GM12864 (cell line): Measurements from ENCODE around the gene METRN.

Experiments used
- DNase-seq: peaks from one replicate; pipeline ENCODE4 v3.0.0-alpha.2; 2011; ENCODE audit warnings: low read depth
- H3K4me3 ChIP-seq: 2 replicates; pipeline ENCODE4 v1.5.1; 2011; ENCODE audit warnings: mild to moderate bottlenecking, low read depth, low read length, control low read depth
- TF ChIP-seq, protein P1 (sequence below): IDR thresholded peaks from 2 replicates; pipeline ENCODE4 v1.5.1; 2011; ENCODE audit warnings: low read depth, mild to moderate bottlenecking, moderate library complexity, low read length, control low read depth, inconsistent platforms; ENCODE audit errors: missing control alignments

METRN gene

DNA sequence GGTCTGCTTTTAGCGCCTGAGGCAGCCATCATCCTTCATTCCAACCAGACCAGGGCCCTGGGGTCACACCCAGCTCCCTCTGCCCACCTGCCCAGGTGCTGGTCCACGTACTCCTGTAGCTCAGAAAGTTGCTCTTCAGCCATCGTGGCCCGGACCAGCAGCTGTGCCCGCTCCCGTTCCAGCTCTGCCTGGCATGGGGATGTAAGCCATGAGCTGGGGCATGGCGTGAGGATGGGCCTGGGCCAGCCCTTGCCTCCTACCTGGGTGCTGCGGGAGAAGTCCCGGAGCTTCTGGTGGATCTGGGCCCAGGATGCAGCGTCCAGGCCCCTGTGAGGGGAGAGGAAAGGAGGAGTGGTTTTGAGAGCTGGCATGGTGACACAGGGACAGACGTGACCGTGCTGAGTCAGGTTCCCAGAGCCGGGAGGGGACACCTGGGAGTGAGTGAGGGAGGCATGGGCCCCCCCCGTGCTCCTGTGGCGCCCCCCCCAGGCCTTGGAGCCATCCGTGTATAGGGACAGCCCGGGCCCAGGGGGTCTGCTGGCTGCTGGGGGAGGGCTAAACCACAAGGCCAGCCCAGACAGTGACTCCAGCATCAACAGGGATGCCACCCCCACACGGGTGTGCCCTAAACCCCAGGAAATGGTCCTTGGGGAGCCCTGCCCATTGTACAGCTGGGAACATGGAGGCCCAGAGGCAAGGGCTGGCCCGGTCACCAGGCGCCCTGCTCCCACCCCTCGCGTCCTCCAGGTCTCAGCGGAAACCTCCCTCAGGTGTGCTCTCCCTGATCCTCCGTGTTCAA lies 8.1 kb downstream of the METRN start:
- no peak for DNase-seq
- TF ChIP-seq, protein P1, sequence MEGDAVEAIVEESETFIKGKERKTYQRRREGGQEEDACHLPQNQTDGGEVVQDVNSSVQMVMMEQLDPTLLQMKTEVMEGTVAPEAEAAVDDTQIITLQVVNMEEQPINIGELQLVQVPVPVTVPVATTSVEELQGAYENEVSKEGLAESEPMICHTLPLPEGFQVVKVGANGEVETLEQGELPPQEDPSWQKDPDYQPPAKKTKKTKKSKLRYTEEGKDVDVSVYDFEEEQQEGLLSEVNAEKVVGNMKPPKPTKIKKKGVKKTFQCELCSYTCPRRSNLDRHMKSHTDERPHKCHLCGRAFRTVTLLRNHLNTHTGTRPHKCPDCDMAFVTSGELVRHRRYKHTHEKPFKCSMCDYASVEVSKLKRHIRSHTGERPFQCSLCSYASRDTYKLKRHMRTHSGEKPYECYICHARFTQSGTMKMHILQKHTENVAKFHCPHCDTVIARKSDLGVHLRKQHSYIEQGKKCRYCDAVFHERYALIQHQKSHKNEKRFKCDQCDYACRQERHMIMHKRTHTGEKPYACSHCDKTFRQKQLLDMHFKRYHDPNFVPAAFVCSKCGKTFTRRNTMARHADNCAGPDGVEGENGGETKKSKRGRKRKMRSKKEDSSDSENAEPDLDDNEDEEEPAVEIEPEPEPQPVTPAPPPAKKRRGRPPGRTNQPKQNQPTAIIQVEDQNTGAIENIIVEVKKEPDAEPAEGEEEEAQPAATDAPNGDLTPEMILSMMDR = no peak
- no peak overlapping the region for H3K4me3 ChIP-seq

DNA sequence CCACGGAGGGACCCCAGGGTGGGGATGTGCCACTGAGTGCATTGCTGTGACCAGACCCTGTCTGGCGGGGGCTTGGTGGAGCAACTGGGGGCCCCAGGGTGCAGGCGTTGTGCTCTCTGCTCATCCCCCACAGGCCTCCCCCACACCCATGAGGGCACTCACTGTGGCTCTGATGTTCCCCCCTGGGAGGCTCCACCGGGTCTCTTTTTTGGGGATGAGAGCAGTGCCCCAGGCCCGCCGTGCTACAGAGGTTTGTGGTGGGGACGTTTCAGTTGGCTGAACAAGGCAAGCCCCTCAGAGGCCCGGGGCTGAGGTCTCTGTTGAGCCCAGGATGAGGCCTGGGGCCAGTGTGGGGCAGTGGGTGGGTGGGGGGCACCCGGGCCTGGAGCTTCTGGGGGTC lies 8.8 kb downstream of the METRN start:
- DNase-seq = no peak
- TF ChIP-seq, protein P1 = no peak
- no peak overlapping the region for H3K4me3 ChIP-seq

DNA sequence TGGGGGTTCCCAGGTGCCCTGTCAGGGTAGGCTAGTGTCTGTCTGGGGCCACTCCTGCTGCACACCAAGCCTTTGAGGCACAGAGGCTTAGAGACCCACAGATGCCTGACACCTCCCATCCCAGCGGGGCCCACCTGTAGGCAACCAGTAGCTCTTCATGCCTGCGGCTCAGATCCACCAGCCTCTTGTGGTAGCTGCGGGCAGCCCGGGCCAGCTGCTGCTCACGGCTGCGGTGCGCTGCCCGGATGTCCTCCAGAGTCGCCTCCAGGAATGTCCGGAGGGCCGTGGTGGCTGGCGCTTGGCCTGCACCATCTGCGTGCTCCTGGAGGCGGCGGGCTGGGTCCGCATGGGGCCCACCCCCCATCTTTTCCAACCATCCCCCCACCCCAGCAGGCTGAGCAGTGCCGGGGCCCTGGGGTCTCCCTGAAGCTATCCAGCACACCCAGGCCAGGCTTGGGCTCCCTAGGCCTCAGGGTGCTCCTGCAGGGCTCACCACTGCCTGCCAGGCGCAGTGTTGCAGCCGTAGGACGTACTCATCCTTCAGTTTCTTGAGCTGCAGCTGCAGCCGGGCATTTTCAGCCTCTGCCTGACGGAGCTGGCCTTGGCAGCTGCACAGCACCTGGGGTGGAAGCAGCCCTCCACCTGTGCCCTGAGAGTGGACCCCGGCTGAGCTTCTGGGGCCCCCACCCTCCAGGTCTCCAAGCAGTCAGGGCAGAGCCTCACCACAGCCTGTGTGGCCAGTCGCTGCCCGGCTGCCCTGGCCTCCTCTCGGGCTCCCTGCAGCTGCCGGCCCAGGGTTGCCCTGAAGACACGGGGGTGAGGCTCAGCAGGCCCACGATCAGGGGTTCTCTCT lies 9.5 kb downstream of the METRN start:
- H3K4me3 ChIP-seq = no peak overlapping the region
- DNase-seq = no peak
- TF ChIP-seq, protein P1 = no peak

DNA sequence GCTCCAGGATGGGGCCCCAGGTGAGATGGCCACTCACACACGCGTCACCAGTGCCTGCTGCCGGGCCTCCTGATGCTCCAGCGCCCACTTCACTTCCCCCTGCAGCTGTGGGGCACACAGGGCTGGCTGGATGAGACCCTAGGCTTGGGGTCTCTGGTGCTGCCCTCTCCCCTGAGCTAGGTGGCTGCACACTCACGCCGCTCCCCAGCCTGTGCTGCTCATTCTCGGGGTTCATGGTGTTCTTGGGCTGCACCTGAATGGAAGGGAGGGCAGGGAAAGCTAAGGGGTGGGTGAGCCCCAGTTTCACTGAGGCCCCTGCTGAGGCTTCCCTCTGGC lies 10.1 kb downstream of the METRN start:
- no peak for DNase-seq
- H3K4me3 ChIP-seq = no peak overlapping the region
- TF ChIP-seq, protein P1 = no peak

- no peak for DNase-seq
- H3K4me3 ChIP-seq = no peak overlapping the region
- TF ChIP-seq, protein P1 = no peak
These were observed 10.7 kb downstream of the METRN start for GRCh38 chr16:725463-726187.

GRCh38 chr16:726188-726437 lies 11.2 kb downstream of the METRN start:
- H3K4me3 ChIP-seq = no peak overlapping the region; the same call in none of the 2 replicates
- DNase-seq = no peak

More at GRCh38 chr16:726188-726437, 11.2 kb downstream of the METRN start:
- TF ChIP-seq, protein P1 = no peak
